LNCAP (cell line): Measurements from ENCODE around the gene SH2B3.

Experiments used
- CTCF ChIP-seq: fragments of 450-650 bp; IDR thresholded peaks from 2 replicates; pipeline ENCODE4 v1.5.1; 2017; ENCODE audit warnings: mild to moderate bottlenecking

SH2B3 gene

DNA sequence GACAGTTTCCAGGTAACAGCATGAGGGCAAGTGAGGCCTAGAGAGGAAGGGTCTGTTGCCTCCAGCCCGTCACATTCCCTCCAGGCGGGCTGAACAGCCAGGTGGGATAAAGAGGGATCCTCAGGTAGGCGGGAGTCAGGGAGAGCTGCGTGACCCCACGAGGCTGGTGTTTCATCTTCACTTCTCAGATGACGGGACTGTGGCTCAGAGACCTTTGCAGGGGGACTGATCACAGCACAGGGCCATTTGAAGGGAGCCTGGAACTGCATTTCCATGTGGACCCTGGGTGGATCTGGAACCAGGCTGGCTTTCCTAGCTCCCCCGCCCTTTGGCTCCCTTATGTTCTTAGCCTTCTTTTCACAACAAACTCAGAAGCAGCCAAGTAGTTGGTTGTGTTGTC is 37.4 kb downstream of the SH2B3 start:
- no peak for TF ChIP-seq CTCF

- TF ChIP-seq CTCF: no peak
These were observed 37.9 kb downstream of the SH2B3 start for GRCh38 chr12:111443586-111443985.

DNA sequence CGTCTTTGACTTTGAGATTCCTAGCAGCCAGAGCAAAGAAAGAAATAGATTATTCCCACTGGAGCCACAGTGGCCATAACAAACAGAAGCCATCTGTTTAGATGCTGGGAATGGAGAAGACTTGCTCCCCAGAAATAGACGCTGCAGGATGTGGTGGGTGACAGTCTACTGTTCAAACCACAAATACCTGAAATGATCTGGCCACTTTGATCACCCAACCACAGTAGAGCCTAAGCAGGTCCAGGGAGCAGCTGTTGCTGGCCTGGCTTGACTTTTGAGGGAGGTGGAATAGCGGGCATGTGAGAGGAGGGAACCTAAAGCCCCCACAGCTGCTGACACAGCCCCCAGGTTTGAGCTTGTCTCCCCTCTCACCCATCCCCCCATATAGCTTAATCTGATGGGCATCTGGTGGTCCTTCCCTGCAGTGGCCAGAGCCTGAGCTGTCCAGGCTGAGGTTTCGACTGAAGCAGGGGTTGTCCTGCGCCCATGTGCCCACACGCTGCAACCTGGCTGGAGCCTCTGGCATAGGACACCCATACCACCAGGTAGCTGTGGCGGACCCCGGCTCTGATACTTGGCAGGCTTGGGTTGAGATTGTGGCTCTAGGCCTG is 38.7 kb downstream of the SH2B3 start:
- no peak for TF ChIP-seq CTCF

- TF ChIP-seq CTCF: no peak
These were observed 39.4 kb downstream of the SH2B3 start for GRCh38 chr12:111444925-111445725.

DNA sequence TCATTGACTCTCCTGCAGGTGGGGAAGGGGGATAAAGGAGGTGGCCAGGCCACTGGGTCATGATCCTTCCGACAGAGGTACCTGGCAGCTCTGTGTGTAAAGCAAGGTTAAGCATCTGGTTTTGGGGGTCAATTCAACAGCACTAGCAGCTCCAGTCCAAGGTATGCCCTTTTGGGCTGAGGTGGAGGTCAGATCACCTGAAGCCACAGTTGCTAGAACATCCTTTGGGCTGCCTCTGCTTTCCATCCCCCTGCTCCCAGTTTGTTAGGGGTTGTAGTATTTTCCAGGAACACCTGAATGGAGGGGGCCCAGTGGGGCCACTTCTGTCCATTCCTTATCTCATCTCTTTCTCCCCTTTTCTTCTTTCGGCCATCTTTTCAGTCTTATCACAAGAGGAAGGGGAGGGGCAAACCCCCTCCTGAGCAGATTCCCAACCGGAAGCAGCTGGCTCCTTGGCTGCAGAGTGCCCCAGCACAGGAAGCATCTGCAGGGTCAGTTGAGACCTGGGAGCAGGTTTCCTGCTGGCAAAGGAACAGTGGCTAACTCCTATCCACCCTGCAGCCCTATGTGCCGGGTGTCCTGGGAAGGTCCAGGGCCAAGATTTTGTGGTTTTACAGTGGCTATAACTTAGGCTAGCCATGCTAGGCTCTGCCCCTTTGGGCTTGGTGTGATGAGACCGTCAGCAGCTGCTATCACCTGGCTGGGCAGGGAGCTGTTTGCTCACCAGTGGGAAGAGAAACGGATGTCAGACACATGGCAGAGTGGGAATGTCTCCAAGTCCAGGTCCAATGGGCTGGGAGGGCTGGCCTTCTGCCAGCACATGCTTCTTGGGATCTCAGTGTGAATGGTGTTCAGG is 40.2 kb downstream of the SH2B3 start:
- TF ChIP-seq CTCF: no peak

DNA sequence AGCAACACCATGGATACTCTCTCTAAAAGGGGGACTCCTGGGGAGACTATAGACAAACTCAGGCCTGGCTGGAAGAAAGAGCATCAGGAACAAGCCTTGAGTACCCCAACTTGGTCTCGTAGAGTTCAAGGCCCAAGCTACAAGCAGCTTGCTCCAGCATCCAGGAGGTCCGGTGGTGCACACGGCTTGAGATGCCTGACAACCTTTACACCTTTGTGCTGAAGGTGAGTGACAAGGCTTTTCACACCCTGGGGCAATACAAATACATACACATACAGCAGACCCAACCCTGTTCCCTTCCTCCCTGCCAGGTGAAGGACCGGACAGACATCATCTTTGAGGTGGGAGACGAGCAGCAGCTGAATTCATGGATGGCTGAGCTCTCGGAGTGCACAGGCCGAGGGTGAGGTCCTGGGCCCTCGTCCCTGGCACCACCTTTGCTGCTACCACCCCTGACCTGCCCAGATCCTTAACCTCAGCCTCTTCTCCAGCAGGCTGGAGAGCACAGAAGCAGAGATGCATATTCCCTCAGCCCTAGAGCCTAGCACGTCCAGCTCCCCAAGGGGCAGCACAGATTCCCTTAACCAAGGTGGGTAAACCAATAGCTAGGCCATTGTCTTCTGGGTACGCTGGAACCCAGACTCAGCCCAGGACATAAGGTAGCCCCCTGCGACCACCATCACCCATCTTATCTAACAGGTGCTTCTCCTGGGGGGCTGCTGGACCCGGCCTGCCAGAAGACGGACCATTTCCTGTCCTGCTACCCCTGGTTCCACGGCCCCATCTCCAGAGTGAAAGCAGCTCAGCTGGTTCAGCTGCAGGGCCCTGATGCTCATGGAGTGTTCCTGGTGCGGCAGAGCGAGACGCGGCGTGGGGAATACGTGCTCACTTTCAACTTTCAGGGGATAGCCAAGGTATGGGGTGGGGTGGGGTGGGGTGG is 41.2 kb downstream of the SH2B3 start:
- no peak for TF ChIP-seq CTCF
